TTC549 (cell line): ENCODE data around the gene CFAP119.

Experiments used
- FAIRE-seq: peaks from 2 replicates; lab custom pipeline; 2012; peaks lifted over from hg19 to GRCh38; lab: Jason Lieb, UNC

CFAP119 gene

GRCh38 chr16:30760577-30761426, 1.1 kb downstream of the CFAP119 start:
- no peak for FAIRE-seq

- FAIRE-seq, result no peak
These were observed 1.8 kb downstream of the CFAP119 start for GRCh38 chr16:30760001-30760559.

DNA sequence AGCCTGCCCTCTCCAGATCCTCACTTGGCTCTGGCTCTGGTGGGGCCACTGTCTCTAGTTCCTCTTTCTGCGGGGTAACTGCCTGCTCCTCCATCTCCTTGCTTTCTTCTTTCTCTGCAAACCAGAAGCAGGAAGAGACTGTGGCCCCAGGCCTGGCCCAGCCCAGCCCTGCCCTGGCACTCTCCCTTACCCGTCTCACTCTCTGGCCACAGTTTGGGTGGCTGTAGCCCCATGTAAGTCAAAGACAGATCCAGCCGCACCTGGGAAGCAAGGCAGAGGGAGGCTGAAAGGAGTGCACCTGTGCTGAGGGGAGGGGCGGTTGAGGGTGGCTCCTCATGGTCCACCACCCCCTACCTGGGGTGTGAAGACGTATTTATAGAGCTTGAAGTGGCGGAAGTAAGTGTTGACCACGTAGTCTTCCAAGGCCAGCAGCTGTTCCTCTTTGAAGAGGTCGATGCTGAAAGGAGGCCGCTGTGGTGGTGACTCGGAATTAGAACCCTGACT, 2.8 kb downstream of the CFAP119 start:
- FAIRE-seq, result no peak

DNA sequence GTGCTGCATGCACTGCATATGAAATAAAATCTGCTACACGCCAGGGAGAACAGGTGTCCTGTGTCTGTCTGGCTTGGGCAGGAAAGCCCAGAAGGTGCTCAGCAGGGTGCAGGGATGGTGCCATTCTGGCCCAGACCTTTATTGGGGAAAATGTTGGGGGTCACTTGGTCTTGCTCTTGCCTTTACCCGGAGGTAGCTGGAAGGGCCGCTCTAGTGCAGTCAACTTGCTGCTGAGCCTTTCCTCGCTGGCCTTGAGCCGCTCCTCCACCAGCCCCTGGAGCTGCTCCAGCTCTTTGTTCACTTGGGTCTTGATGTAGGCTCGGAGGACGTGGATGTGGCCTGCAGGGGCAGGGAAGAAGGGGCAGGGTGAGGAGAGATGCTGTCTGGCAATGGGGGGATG, 4.5 kb downstream of the CFAP119 start:
- FAIRE-seq, result no peak

DNA sequence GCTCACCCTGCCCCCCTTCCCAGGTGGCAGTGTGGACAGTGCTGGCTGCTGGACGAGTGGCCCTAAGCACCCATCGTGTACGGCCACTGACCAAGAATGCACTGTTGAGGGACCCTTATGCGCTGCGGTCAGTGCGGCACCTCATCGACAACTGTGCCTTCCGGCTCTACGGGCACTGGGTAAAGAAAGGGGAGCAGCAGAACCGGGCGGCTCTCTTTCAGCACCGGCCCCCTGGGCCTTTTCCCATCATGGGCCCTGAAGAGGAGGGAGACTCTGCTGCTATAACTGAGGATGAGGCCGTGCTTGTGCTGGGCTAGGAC, 5.1 kb downstream of the CFAP119 start:
- FAIRE-seq, result no peak

DNA sequence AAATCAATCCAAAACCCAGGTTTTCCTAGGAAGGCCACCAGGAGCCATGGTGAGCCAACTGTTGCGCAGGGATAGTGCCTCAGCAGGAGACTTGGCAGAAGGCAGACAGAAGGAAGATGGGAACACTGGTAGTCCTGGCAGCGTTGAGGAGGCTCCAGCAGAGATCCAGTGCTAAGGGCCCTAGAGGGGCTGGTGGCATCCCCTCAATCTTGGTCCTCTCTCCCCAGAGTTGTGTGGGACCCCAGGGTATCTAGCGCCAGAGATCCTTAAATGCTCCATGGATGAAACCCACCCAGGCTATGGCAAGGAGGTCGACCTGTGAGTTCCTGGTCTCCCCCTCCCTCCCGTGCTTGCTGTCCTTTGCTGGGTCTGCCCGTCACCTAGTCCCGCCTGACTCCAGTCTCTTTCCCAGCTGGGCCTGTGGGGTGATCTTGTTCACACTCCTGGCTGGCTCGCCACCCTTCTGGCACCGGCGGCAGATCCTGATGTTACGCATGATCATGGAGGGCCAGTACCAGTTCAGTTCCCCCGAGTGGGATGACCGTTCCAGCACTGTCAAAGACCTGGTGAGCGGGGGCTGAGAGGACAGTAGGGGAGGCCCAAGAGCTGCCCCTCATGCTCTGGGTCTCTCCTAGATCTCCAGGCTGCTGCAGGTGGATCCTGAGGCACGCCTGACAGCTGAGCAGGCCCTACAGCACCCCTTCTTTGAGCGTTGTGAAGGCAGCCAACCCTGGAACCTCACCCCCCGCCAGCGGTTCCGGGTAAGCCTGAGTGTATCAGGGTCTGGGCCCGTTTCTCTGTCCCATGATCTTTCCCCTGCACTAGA, 5.7 kb downstream of the CFAP119 start:
- no peak for FAIRE-seq

DNA sequence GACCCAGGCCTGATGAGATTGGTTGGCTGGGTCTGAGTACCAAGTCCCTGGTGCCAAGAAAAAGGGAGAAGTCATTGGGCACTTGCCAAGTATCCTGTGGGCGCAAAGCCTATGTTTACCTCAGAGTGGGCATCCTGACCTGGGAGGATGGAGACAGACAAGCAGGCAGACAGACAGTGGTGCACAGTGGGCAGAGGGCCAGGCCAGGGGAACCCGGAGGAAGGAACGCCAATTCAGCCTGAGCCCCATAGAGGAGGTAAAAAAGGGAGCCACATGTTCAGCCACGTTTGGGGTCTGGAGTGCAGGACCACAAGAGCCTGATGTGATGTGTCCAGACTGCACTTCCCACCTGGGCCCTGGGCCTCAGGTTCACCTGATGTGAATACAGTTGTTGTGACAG, 8.3 kb downstream of the CFAP119 start:
- FAIRE-seq, result no peak

DNA sequence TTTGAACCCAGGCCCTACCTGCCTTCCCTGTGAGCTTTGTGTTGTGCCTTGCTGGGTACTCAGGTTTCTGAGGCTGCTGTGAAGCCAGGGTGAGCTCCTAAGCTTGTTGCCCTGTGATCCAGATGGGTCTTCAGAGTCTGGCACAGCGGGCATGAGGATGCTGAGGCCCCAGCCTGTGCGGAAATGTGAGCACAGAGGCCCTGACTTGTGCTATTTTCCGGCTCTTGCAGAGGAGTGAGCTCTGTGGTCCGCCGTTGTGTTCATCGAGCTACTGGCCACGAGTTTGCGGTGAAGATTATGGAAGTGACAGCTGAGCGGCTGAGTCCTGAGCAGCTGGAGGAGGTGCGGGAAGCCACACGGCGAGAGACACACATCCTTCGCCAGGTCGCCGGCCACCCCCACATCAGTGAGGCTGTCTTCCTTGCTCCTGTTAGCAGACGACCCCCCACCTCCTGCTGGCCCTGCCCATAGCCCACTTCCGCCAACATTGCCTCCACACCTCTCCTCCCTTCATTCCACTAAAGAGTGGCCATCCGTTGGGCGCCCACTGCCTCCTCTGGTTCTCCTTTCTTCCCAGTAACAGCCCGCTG, 10.9 kb downstream of the CFAP119 start:
- no peak for FAIRE-seq

GRCh38 chr16:30750201-30750600, 11.7 kb downstream of the CFAP119 start:
- no peak for FAIRE-seq

DNA sequence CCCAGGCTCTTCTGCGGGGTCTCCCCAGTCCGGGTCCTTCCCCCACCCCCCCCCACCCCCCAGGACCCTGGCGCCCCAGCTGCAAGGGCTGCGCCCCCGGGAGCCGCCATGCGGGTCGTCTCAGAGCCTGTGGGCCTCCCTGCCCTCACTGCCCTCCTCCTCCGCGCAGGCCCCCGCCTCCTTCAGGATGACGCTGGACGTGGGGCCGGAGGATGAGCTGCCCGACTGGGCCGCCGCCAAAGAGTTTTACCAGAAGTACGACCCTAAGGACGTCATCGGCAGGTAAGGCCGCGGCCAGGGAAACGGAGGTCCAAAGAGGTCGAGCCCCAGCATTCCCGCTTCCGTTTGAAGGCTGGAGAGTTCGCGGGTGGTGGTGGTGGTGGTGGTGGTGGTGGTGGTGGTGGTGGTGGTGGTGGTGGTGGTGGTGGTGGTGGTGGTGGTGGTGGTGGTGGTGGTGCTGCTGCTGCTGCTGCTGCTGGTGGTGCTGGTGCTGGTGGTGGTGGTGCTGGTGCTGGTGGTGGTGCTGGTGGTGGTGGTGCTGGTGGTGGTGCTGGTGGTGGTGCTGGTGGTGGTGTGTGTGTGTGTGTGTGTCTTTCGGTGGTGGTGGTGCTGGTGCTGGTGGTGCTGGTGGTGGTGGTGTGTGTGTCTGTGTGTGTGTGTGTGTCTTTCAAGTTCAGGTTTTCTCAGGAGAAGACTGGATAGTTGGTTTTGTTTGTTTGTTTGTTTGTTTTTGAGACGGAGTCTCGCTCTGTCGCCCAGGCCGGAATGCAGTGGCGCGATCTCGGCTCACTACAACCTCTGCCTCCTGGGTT, 13.0 kb downstream of the CFAP119 start:
- no peak for FAIRE-seq

DNA sequence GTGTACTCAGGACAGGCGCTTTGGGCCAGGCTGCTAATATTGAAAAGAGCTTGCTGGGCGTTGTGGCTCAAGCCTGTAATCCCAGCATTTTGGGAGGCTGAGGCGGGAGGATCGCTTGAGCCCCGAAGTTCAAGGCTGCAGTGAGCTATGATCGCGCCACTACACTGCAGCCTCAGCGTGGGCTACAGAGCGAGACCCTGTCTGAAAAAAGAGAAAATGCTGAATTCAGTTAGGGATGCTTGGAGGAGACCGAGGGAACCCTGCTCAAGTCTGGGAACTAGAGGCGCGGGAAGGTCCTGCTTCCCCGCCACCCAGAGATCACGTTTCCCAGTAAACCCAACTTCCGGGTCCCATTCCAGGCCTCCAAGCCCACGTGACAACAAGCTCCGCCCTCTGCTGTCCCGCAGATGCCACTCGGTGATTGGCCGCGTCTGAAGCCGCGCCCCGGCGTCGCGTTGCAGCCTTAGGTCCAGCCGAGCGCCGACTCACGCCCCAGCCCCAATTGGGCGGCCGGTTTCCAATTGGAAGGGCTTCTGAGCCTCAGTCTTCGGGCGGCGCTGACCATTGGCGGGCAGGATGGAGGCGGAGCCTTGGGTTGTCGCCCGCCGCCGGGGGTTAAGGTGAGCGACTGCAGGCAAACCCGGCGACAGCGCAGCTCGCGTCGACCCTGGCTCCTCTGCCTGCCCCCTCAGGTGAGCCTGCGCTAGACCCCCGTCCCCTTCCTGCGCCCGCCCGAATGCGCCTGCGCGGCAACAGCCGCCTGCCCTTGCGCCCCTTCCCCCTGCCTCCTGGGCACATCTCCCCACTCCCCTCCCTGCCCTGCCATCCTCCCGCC, 13.8 kb downstream of the CFAP119 start, which contains the start of gene PHKG2:
Gene PHKG2 (plus strand): TSS at position 627 of the 835 bp plus-strand sequence. CDS start 396 bp downstream, outside the sequence.
- peak; percentile 91 for FAIRE-seq

DNA sequence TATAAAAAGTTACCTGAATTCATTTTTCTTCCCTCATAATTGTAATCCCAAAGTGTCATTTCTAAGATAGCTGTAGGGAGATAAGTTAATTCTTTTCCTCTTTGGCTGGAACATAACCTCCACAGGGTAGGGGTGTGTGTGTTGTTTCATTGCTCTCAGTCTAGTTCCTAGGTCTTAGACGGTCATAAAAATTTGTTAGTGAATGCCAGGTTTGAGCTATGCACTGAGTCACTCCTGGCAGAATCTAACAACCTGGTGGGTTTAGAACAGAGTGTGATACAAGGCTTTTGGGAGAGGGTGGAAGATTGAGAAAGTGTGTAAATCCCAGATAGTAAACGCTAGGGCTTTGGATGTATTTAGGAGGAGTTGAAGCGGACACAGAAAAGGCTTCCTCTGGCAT, 14.5 kb downstream of the CFAP119 start:
- FAIRE-seq, result no peak

DNA sequence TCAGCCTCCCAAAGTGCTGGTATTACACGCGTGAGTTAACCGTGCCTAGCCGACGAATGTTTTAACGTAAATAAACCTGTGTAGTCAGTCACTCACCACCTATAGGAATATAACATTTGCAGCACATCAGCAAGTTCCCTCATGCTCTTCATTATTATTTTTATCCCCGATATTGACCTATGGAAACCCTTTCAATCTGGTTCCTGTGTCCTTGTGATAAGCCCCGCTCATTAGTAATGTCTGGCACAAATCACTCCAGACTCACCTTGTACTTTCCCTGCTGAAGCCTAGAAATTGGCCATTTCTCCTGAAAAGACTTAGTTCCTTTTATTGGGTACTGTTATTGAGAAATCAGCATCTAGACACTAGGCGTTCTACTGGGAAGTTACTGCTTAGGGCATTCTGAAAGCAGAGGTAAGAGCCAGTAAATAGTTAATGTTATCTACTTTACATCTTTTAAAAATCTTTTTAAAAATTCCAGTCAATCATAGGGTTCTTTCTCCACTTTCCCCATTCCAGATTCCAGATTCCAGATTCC, 15.2 kb downstream of the CFAP119 start:
- FAIRE-seq, result no peak

GRCh38 chr16:30745082-30745481, 16.8 kb downstream of the CFAP119 start:
- no peak for FAIRE-seq

DNA sequence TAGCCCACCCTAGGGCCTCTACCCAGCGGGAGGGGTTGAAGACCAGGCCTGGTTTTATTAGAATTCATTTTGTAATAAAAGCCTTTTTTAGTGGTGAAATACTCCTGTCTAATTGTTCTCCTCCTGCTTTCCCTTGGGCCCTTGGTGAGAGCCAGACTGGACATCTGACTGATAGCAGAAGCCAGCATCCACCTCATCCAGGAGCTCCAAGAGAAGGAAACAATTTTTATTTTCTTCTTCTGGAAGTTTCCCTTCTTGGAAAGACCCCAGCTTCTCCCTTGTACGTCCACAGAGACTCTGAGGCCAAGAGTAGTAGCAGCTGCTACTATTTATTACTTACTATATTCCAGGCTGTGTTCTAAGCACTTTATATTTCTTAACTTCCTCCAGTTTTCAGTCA, 17.7 kb downstream of the CFAP119 start:
- no peak for FAIRE-seq

DNA sequence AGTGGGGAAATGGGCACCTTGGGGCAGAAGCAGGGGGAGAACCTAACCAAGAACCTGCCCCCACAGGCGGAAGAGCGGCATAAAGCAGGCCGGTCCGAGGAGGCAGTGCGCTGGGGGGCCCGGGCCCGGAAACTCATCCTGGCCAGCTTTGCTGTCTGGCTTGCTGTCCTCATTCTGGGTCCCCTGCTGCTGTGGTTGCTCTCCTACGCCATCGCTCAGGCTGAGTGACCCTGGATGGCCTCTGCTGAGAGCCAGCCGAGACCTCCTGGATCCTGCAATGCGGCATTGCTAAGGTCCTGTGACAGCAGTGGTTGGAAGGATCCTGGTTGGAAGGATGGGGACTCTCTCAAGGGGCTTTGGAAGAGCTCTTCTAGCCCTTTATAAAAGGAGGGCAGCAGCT, 18.1 kb downstream of the CFAP119 start:
- FAIRE-seq, result no peak

- no peak for FAIRE-seq
These were observed 20.4 kb downstream of the CFAP119 start for GRCh38 chr16:30741461-30741914.

DNA sequence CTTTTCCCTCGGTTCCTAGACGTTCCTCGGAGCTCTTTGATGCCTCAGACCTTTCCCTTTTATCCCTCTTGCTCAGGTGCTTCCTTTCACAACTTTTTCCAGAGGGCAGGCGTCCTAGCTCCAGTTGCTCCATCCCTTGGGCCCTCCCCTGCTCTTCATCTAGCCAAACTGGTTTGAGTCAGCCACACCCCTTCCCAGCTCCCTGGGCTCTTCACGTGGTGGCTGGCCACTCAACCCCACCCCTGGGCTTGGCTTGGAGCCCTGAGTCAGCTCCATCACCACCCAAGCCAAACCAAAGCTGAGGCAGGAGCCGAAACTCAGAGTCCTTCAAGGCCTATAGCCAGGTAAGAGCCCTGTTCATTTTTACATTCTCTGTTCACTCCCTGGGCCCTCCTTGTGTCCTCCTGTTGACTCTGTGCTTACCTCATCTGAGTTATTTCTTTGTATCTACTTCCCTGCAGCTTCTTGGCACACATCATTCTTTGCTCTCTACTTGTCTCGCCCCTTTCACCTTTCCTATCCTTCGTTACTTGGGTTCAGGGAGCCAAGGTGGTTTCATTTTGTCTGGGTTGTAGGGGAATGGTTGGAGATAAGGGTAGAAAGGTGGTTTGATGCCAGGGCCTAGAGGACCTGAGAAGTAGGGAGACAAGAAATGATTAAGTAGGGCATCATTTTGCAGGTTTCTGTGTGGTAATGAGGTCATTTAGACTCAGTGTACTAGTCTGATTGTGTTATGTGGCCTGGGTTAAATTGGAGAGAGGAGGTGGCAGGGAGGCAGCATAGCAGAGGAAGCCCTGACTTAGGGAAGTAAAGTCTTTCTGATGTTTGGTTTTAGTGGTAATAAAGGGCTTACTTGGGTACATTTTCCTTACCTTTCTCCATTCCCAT, 21.3 kb downstream of the CFAP119 start:
- no peak for FAIRE-seq
